ENCODE measurements around the gene AGFG1. TPM values are rescaled to one million over a fixed set of nuclear protein-coding genes. Genes with fewer than 3 reads are reported as not detected.

The AGFG1 gene
- total RNA-seq, 2 experiments from 2014 or later: 65.6 to 71.2 TPM

DNA sequence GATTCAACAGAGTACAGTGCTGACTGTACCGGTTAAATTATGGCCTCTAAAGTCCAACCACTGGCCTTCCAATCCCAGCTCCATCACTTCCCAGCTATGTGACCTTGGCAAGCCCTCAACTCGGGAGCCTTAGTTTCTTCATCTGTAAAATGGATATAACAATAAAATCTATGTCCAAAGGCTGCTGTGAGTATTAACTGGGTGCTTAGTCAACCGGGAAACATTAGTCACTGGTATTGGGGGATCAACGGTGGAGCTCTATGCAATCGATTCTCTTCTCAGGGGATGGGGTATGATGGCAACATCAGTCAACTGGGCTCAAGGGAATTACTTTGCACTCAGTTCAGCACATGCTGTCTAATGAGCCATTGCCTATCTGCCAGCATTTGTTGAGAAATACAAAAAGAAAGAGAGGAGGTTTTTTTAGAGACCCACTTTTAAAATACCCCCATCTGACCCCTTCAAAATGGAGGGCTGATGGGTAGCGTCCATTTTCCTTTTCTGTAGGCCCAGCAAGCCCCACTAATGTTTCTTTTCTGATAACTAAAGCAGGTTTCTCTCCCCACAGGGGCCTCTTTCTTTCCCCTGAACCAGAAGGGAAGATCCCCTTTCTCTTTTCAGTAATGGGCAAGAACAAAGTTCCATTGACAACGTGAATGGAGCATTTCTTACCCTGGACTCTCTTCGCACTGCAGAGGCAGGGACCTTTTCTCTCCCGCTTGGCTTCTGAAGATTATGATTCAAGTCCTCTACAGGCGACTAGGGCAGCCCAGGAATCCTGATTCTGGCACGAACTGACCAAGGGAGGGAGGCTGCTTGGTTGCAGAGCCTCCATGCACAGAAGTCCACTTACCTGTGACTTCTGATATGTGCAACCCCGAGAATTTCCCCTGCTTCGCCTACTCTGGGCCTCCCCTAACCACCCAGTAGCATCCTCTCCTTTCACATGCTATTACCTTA, 8.7 kb upstream of the AGFG1 start:
- Mint-ChIP-seq H3K4me1 (ENCODE audit: low read depth) (peaks cover 82% of the 10 kb centered on the region), H3K27me3 (ENCODE audit: low read depth) (no peaks in the 10 kb centered on the region), H3K4me3 (no peak overlapping the region), H3K9me3 (ENCODE audit: insufficient read depth) (no peaks in the 10 kb centered on the region), H3K36me3 (ENCODE audit: low read depth) (peaks cover 2% of the 10 kb centered on the region), H3K27ac (peak overlapping the region; percentile 86)
- POLR2A ChIA-PET: no interaction called here
- DNase-seq (no peak), ATAC-seq (no peak)
- CTCF ChIA-PET: interaction anchor here (2.1 kb wide), 1 partner anchor 11 kb away, joined by 26 read pairs; no protein-coding TSS in a partner anchor

- Mint-ChIP-seq H3K4me3 (peak overlapping the region; percentile 1), H3K27ac (peak overlapping the region; percentile 86), H3K36me3 (ENCODE audit: low read depth) (peaks cover 2% of the 10 kb centered on the region), H3K4me1 (ENCODE audit: low read depth) (peaks cover 77% of the 10 kb centered on the region), H3K9me3 (ENCODE audit: insufficient read depth) (no peaks in the 10 kb centered on the region), H3K27me3 (ENCODE audit: low read depth) (no peaks in the 10 kb centered on the region)
- peak; percentile 74 for ATAC-seq
- peak; percentile 42 for DNase-seq
- POLR2A ChIA-PET: interaction anchor here (1.2 kb wide), 1 partner anchor 9 kb away, joined by 5 read pairs; no protein-coding TSS in a partner anchor
- CTCF ChIA-PET: interaction anchor here (0.9 to 2.1 kb wide), 5 partner anchors 10 to 194 kb away, joined by 3 to 26 read pairs (median 4); no protein-coding TSS in a partner anchor
Observed at GRCh38 chr2:227464361-227464760, 7.6 kb upstream of the AGFG1 start.

DNA sequence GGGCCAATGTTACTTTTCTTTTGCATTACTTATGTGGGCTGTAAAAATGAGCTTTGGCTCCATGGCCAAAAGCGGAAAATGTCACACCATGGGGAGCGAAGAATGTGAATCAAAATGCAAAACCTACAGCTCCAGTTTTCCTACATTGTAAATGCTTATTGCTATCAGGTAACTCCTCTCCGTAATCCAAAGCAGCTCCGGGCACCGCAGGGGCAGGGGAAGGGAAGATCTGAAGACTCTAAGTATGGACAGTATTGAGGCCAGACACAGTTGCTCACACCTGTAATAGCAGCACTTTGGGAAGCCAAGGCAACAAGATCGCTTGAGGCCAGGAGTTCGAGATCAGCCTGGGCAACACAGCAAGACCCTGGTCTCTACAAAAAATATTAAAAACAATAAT, 7.1 kb upstream of the AGFG1 start:
- POLR2A ChIA-PET: interaction anchor here (1.2 kb wide), 1 partner anchor 8 kb away, joined by 5 read pairs; no protein-coding TSS in a partner anchor
- H3K4me3 Mint-ChIP-seq: peak overlapping the region; percentile 1

GRCh38 chr2:227466887-227467600, 4.9 kb upstream of the AGFG1 start:
- ChIA-PET CTCF (interaction anchor here (0.6 to 0.9 kb wide), 2 partner anchors 9 to 13 kb away, joined by 3 read pairs; no protein-coding TSS in a partner anchor), POLR2A (no interaction called here)
- Mint-ChIP-seq H3K27me3 (ENCODE audit: low read depth) (no peaks in the 10 kb centered on the region), H3K9me3 (ENCODE audit: insufficient read depth) (no peaks in the 10 kb centered on the region), H3K36me3 (ENCODE audit: low read depth) (peaks cover 2% of the 10 kb centered on the region), H3K27ac (peak overlapping the region; percentile 11), H3K4me1 (ENCODE audit: low read depth) (peaks cover 60% of the 10 kb centered on the region), H3K4me3 (no peak overlapping the region)
- ATAC-seq (no peak), DNase-seq (no peak)

More for the DNA sequence above, 7.1 kb upstream of the AGFG1 start:
- Mint-ChIP-seq H3K27ac (peak overlapping the region; percentile 86), H3K27me3 (ENCODE audit: low read depth) (no peaks in the 10 kb centered on the region), H3K9me3 (ENCODE audit: insufficient read depth) (no peaks in the 10 kb centered on the region), H3K36me3 (ENCODE audit: low read depth) (peaks cover 2% of the 10 kb centered on the region), H3K4me1 (ENCODE audit: low read depth) (peaks cover 72% of the 10 kb centered on the region)
- CTCF ChIA-PET: interaction anchor here (0.6 to 2.1 kb wide), 6 partner anchors 9 to 193 kb away, joined by 3 to 26 read pairs (median 4); no protein-coding TSS in a partner anchor
- no peak for DNase-seq
- ATAC-seq: no peak

DNA sequence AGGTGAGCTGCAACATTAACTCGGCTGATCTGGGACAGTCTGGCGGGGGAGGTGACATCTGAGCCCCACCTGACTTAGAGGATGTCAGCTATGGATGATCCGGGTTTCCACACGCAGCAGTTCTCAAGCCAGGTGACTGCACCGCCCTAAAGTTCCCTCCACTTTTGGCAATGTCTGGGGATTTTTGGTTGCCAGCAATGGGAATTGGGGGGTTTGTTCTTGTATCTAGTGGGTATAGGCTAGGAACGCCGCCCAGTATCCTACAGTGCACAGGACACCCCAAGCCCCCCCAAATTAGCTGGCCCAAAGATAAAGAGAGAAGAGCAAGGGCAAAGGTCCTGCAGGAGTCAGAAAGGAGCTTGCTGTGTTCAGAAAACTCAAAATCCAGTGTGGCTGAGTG, 544 bp upstream of the AGFG1 start:
- H3K9me3 Mint-ChIP-seq (ENCODE audit: insufficient read depth): no peaks in the 10 kb centered on the region
- H3K4me1 Mint-ChIP-seq (ENCODE audit: low read depth): peaks cover 49% of the 10 kb centered on the region
- H3K27me3 Mint-ChIP-seq (ENCODE audit: low read depth): no peaks in the 10 kb centered on the region
- H3K4me3 Mint-ChIP-seq: peak overlapping the region; percentile 69
- CTCF ChIA-PET: interaction anchor here (0.6 to 1.4 kb wide), 12 partner anchors 9 to 295 kb away, joined by 3 to 14 read pairs (median 3); no protein-coding TSS in a partner anchor
- DNase-seq: no peak
- ATAC-seq: no peak
- peak overlapping the region; percentile 63 for H3K27ac Mint-ChIP-seq
- H3K36me3 Mint-ChIP-seq (ENCODE audit: low read depth): no peaks in the 10 kb centered on the region
- POLR2A ChIA-PET: interaction anchor here (0.6 kb wide), 1 partner anchor 226 kb away, joined by 3 read pairs; no protein-coding TSS in a partner anchor

- Mint-ChIP-seq H3K4me3 (peak overlapping the region; percentile 86), H3K4me1 (ENCODE audit: low read depth) (peaks cover 38% of the 10 kb centered on the region), H3K36me3 (ENCODE audit: low read depth) (no peaks in the 10 kb centered on the region), H3K27me3 (ENCODE audit: low read depth) (no peaks in the 10 kb centered on the region), H3K27ac (peak overlapping the region; percentile 60), H3K9me3 (ENCODE audit: insufficient read depth) (no peaks in the 10 kb centered on the region)
- ChIA-PET CTCF (interaction anchor here (0.9 to 3.6 kb wide), 6 partner anchors 8 to 73 kb away, joined by 3 to 26 read pairs (median 4); no protein-coding TSS in a partner anchor), POLR2A (interaction anchor here (1.5 kb wide), 1 partner anchor 8 kb away, joined by 5 read pairs; no protein-coding TSS in a partner anchor)
- peak; percentile 68 for DNase-seq
- peak; percentile 86 for ATAC-seq
Observed at GRCh38 chr2:227472265-227473121, 537 bp downstream of the AGFG1 start.

DNA sequence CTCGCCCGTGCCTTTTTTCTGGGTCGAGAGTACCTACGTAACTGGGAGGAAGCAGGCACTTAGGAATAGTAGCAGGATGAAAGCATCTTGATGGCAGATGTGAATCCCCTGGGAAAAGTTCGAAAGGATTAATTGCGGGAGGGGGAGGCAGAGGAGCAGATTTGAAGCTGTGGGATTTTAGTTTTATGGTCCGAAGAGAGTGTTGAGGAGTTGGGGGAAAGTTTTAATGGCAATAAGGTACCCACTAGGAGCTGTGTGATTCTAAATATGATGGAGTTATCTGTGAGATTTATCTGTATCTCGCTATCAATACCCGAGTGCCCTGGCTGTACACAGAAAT, 1.1 kb downstream of the AGFG1 start:
- POLR2A ChIA-PET: interaction anchor here (1.5 kb wide), 1 partner anchor 9 kb away, joined by 5 read pairs; no protein-coding TSS in a partner anchor

GRCh38 chr2:227473806-227474205, 1.9 kb downstream of the AGFG1 start:
- no peak for ATAC-seq
- Mint-ChIP-seq H3K27ac (no peak overlapping the region), H3K9me3 (ENCODE audit: insufficient read depth) (no peaks in the 10 kb centered on the region), H3K4me1 (ENCODE audit: low read depth) (peaks cover 39% of the 10 kb centered on the region), H3K27me3 (ENCODE audit: low read depth) (no peaks in the 10 kb centered on the region), H3K4me3 (peak overlapping the region; percentile 86), H3K36me3 (ENCODE audit: low read depth) (no peaks in the 10 kb centered on the region)
- no peak for DNase-seq
- ChIA-PET CTCF (interaction anchor here (0.8 to 3.6 kb wide), 6 partner anchors 9 to 67 kb away, joined by 3 to 26 read pairs (median 4); no protein-coding TSS in a partner anchor), POLR2A (interaction anchor here (1.5 kb wide), 1 partner anchor 9 kb away, joined by 5 read pairs; no protein-coding TSS in a partner anchor)

More for the DNA sequence above, 1.1 kb downstream of the AGFG1 start:
- DNase-seq: no peak
- no peaks in the 10 kb centered on the region for H3K36me3 Mint-ChIP-seq (ENCODE audit: low read depth)
- H3K27me3 Mint-ChIP-seq (ENCODE audit: low read depth): no peaks in the 10 kb centered on the region
- H3K4me3 Mint-ChIP-seq: peak overlapping the region; percentile 86
- peaks cover 34% of the 10 kb centered on the region for H3K4me1 Mint-ChIP-seq (ENCODE audit: low read depth)
- ATAC-seq: no peak
- peak overlapping the region; percentile 78 for H3K27ac Mint-ChIP-seq
- no peaks in the 10 kb centered on the region for H3K9me3 Mint-ChIP-seq (ENCODE audit: insufficient read depth)
- CTCF ChIA-PET: interaction anchor here (0.8 to 3.6 kb wide), 8 partner anchors 9 to 72 kb away, joined by 3 to 26 read pairs (median 4); no protein-coding TSS in a partner anchor

GRCh38 chr2:227474410-227474809, 2.5 kb downstream of the AGFG1 start:
- no peaks in the 10 kb centered on the region for H3K9me3 Mint-ChIP-seq (ENCODE audit: insufficient read depth)
- H3K4me1 Mint-ChIP-seq (ENCODE audit: low read depth): peaks cover 41% of the 10 kb centered on the region

GRCh38 chr2:227477291-227477690, 5.3 kb downstream of the AGFG1 start:
- Mint-ChIP-seq H3K36me3 (ENCODE audit: low read depth) (peaks cover 5% of the 10 kb centered on the region), H3K27ac (no peak overlapping the region), H3K4me1 (ENCODE audit: low read depth) (peaks cover 55% of the 10 kb centered on the region), H3K9me3 (ENCODE audit: insufficient read depth) (no peaks in the 10 kb centered on the region), H3K4me3 (no peak overlapping the region), H3K27me3 (ENCODE audit: low read depth) (no peaks in the 10 kb centered on the region)
- ChIA-PET POLR2A (no interaction called here), CTCF (no interaction called here)
- DNase-seq: no peak
- ATAC-seq: no peak

More at GRCh38 chr2:227474410-227474809, 2.5 kb downstream of the AGFG1 start:
- Mint-ChIP-seq H3K36me3 (ENCODE audit: low read depth) (peaks cover 1% of the 10 kb centered on the region), H3K4me3 (no peak overlapping the region), H3K27me3 (ENCODE audit: low read depth) (no peaks in the 10 kb centered on the region), H3K27ac (no peak overlapping the region)
- DNase-seq: no peak
- ChIA-PET CTCF (interaction anchor here (2.9 to 3.6 kb wide), 2 partner anchors 10 to 68 kb away, joined by 20 to 26 read pairs; no protein-coding TSS in a partner anchor), POLR2A (no interaction called here)
- no peak for ATAC-seq
